ENCODE data around the gene KRTAP4-11. TPM values are rescaled to one million over a fixed set of nuclear protein-coding genes. Genes with fewer than 3 reads are reported as not detected.
"Not testable (repeated sequence)": the region's sequence is repeated elsewhere in the genome, so short reads cannot be mapped to it uniquely, and the experiment has no call there.

Gene KRTAP4-11
- total RNA-seq, 6 experiments from 2014 or later, result not detected

GRCh38 chr17:41153856-41154255 is 35.7 kb upstream of the KRTAP4-11 start:
- intact Hi-C loops (cut with DNase I), result no loop called here
- H3K4me1 ChIP-seq, result no peaks in the 10 kb centered on the region
- no peak overlapping the region for H3K27ac ChIP-seq
- ATAC-seq (no peak), DNase-seq (no peak)
- 14% methylated on average over 2 of the region's 2 CpGs for WGBS (ENCODE audit: insufficient coverage, low coverage, low lambda C conversion rate, missing lambda C conversion rate)
- TF ChIP-seq CTCF (IDR thresholded peaks at IDR 0.05) (no peak), POLR2A (IDR thresholded peaks at IDR 0.05) (no peak)
- H3K4me3 ChIP-seq, result no peak overlapping the region
- no peaks in the 10 kb centered on the region for H3K9me3 ChIP-seq
- H3K27me3 ChIP-seq, result no peaks in the 10 kb centered on the region
- no peaks in the 10 kb centered on the region for H3K36me3 ChIP-seq

- no peak for ATAC-seq
- TF ChIP-seq CTCF (IDR thresholded peaks at IDR 0.05), result no peak
- no peak for TF ChIP-seq POLR2A (IDR thresholded peaks at IDR 0.05)
- Histone ChIP-seq H3K9me3 (no peaks in the 10 kb centered on the region), H3K4me3 (no peak overlapping the region), H3K27ac (no peak overlapping the region), H3K27me3 (no peaks in the 10 kb centered on the region), H3K36me3 (no peaks in the 10 kb centered on the region), H3K4me1 (no peaks in the 10 kb centered on the region)
- 38% methylated on average over 2 of the region's 2 CpGs for WGBS (ENCODE audit: insufficient coverage, low coverage, low lambda C conversion rate, missing lambda C conversion rate)
- intact Hi-C loops (cut with DNase I), result no loop called here
- DNase-seq, result no peak
These were observed 33.4 kb upstream of the KRTAP4-11 start for GRCh38 chr17:41151525-41151924.

GRCh38 chr17:41150026-41150425 is 31.9 kb upstream of the KRTAP4-11 start:
- intact Hi-C loops (cut with DNase I), result no loop called here
- ATAC-seq (no peak), DNase-seq (no peak)
- Histone ChIP-seq H3K4me3 (no peak overlapping the region), H3K4me1 (no peaks in the 10 kb centered on the region), H3K9me3 (no peaks in the 10 kb centered on the region), H3K27ac (no peak overlapping the region), H3K27me3 (no peaks in the 10 kb centered on the region), H3K36me3 (no peaks in the 10 kb centered on the region)
- 67% methylated on average over 4 of the region's 4 CpGs for whole genome bisulfite sequencing (ENCODE audit: insufficient coverage, low coverage, low lambda C conversion rate, missing lambda C conversion rate)
- TF ChIP-seq POLR2A (IDR thresholded peaks at IDR 0.05), result no peak
- no peak for TF ChIP-seq CTCF (IDR thresholded peaks at IDR 0.05)

GRCh38 chr17:41149652-41149985 is 31.4 kb upstream of the KRTAP4-11 start, which contains the start of gene KRTAP4-5:
Gene KRTAP4-5, minus strand, starts transcription at chr17:41149825. Its CDS starts 58 bp downstream, at chr17:41149767.
- Histone ChIP-seq H3K36me3 (no peaks in the 10 kb centered on the region), H3K4me1 (no peaks in the 10 kb centered on the region), H3K9me3 (no peaks in the 10 kb centered on the region), H3K27me3 (no peaks in the 10 kb centered on the region), H3K27ac (no peak within 1 kb of the TSS), H3K4me3 (no peak within 1 kb of the TSS)
- DNase-seq, result no peak
- 13% methylated on average over 1 of the region's 2 CpGs for whole genome bisulfite sequencing (ENCODE audit: insufficient coverage, low coverage, low lambda C conversion rate, missing lambda C conversion rate)
- TF ChIP-seq CTCF (IDR thresholded peaks at IDR 0.05), result no peak
- no peak for TF ChIP-seq POLR2A (IDR thresholded peaks at IDR 0.05)
- ATAC-seq, result no peak
- intact Hi-C loops (cut with DNase I), result no loop called here

- H3K4me1 ChIP-seq; intact Hi-C loops (cut with DNase I); H3K27me3 ChIP-seq; H3K27ac ChIP-seq; H3K4me3 ChIP-seq; H3K36me3 ChIP-seq; ATAC-seq; H3K9me3 ChIP-seq; DNase-seq: not testable (repeated sequence)
- WGBS (ENCODE audit: insufficient coverage, low coverage, low lambda C conversion rate, missing lambda C conversion rate), result 52% methylated on average over 4 of the region's 10 CpGs
These were observed 30.9 kb upstream of the KRTAP4-11 start for GRCh38 chr17:41148971-41149651.
